ENCODE measurements around the gene RREB1. TPM values are rescaled to one million over a fixed set of nuclear protein-coding genes. Genes with fewer than 3 reads are reported as not detected.

The RREB1 gene
- total RNA-seq, 2 experiments from 2014 or later: 18.7 to 19.7 TPM

DNA sequence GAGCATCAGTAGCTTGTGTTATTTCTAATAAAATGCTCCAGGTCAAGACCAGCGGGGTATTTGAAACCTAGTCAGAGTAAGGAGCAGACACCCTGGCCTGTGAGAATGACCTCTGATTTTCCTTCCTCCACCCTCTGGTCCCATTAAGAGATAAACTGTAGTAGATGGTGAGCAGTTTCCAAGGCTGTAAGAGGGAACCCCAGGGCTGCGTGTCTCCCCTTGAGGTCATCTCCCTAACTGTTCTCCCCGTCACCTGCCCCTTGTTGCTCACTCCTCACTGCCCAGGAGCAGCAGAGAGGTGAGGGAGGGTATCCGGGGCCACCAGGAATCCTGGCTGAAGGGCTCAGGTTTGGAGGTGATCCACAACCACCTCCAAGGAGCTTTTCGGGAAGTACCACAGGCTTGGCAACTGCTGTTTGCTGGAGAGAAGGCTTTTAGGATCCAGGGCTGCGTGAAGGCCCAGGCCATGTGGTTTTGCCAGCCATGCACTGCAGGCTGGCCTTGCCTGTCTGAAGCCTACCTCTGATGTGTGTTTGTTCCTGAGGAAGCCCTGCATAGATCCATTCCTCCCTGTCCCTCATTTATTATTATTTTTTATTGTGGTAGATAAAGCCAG lies 62.5 kb downstream of the RREB1 start:
- POLR2A ChIA-PET: interaction anchor here (0.7 to 1.2 kb wide), 3 partner anchors 10 to 41 kb away, joined by 3 read pairs; no protein-coding TSS in a partner anchor

DNA sequence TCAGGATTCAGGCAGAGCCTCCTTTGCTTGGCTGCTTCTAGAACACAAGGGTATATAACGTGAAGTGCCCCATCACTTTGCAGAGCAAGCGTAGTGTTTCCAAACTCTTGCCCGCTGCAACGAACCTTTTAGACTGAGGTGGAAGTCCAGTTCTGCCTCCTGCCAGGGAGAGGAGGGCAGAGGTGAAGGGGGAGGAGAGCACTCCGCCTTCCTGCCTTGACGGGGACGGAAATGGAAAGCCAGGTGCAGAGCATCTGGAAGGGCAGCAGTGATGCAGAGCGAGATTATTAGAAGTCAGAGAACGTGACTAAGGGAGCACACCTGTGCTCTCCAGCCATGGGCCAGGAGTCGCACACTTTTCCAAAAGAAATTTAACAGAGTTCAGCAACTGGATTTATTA lies 63.4 kb downstream of the RREB1 start:
- intact Hi-C loops (cut with micrococcal nuclease): no loop called here

More for the DNA sequence above, 62.5 kb downstream of the RREB1 start:
- no peak for ATAC-seq
- H3K27ac Mint-ChIP-seq: no peak overlapping the region
- peaks cover 44% of the 10 kb centered on the region for H3K4me1 Mint-ChIP-seq (ENCODE audit: low read depth)
- TF ChIP-seq, protein P1, sequence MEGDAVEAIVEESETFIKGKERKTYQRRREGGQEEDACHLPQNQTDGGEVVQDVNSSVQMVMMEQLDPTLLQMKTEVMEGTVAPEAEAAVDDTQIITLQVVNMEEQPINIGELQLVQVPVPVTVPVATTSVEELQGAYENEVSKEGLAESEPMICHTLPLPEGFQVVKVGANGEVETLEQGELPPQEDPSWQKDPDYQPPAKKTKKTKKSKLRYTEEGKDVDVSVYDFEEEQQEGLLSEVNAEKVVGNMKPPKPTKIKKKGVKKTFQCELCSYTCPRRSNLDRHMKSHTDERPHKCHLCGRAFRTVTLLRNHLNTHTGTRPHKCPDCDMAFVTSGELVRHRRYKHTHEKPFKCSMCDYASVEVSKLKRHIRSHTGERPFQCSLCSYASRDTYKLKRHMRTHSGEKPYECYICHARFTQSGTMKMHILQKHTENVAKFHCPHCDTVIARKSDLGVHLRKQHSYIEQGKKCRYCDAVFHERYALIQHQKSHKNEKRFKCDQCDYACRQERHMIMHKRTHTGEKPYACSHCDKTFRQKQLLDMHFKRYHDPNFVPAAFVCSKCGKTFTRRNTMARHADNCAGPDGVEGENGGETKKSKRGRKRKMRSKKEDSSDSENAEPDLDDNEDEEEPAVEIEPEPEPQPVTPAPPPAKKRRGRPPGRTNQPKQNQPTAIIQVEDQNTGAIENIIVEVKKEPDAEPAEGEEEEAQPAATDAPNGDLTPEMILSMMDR (IDR thresholded peaks at IDR 0.05): no peak
- CTCF ChIA-PET: interaction anchor here (1.1 to 1.7 kb wide), 3 partner anchors 12 to 68 kb away, joined by 3 to 4 read pairs (median 3); no protein-coding TSS in a partner anchor
- H3K36me3 Mint-ChIP-seq (ENCODE audit: low read depth): peaks cover 2% of the 10 kb centered on the region
- H3K9me3 Mint-ChIP-seq: no peaks in the 10 kb centered on the region
- H3K4me3 Mint-ChIP-seq: no peak overlapping the region
- no peaks in the 10 kb centered on the region for H3K27me3 Mint-ChIP-seq
- intact Hi-C loops (cut with micrococcal nuclease): no loop called here
- no peak for DNase-seq

DNA sequence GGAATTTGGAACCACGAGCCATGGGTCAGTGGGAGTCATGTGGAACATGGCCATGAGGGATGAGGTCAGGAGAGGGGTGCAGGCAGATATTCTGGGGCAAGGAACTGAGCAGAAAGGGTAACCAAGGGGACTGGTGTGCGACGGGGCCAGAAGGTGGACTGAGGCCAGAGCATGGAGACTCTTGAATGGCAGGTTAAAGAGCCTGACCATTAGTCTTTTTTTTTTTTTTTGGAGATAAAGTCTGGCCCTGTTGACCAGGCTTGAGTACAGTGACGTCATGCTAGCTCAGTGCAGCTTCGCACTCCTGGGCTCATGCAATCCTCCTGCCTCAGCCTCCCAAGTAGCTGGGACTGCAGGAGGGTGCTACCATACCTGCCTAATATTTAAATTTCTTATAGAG lies 64.0 kb downstream of the RREB1 start:
- no peaks in the 10 kb centered on the region for H3K9me3 Mint-ChIP-seq
- intact Hi-C loops (cut with micrococcal nuclease): no loop called here
- ChIA-PET POLR2A (no interaction called here), CTCF (no interaction called here)
- TF ChIP-seq, protein P1 (IDR thresholded peaks at IDR 0.05): no peak
- ATAC-seq (no peak), DNase-seq (no peak)
- H3K4me1 Mint-ChIP-seq (ENCODE audit: low read depth): peaks cover 37% of the 10 kb centered on the region
- H3K4me3 Mint-ChIP-seq: no peak overlapping the region
- no peaks in the 10 kb centered on the region for H3K27me3 Mint-ChIP-seq
- H3K36me3 Mint-ChIP-seq (ENCODE audit: low read depth): peaks cover 4% of the 10 kb centered on the region
- no peak overlapping the region for H3K27ac Mint-ChIP-seq

More for the DNA sequence above, 63.4 kb downstream of the RREB1 start:
- TF ChIP-seq, protein P1 (IDR thresholded peaks at IDR 0.05): no peak
- ChIA-PET CTCF (no interaction called here), POLR2A (no interaction called here)
- Mint-ChIP-seq H3K36me3 (ENCODE audit: low read depth) (no peaks in the 10 kb centered on the region), H3K4me3 (no peak overlapping the region), H3K4me1 (ENCODE audit: low read depth) (peaks cover 42% of the 10 kb centered on the region), H3K9me3 (no peaks in the 10 kb centered on the region), H3K27me3 (no peaks in the 10 kb centered on the region), H3K27ac (no peak overlapping the region)
- ATAC-seq (no peak), DNase-seq (no peak)

DNA sequence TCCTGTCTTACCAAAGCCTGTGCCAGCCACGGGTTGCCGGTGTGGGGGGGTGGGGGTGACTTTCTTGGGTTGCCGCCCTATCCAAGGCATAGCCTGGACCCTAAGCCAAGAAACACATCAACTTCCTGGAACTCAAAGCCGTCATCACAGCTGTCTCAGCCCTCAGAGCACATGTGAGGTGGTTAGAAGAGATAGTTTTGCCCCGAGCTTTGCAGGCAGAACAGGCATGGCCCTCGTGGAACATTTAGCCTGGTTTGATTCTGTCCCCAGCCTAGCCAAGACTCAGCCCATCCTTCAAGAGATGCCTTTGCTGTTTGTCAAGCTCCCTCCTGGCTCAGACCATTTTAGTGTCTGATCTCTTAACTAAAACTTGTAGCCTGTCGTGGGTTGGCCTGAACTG lies 64.9 kb downstream of the RREB1 start:
- DNase-seq: no peak
- Mint-ChIP-seq H3K4me3 (no peak overlapping the region), H3K36me3 (ENCODE audit: low read depth) (peaks cover 11% of the 10 kb centered on the region), H3K27ac (no peak overlapping the region), H3K9me3 (no peaks in the 10 kb centered on the region), H3K27me3 (no peaks in the 10 kb centered on the region), H3K4me1 (ENCODE audit: low read depth) (peaks cover 35% of the 10 kb centered on the region)
- no peak for ATAC-seq
- TF ChIP-seq, protein P1 (IDR thresholded peaks at IDR 0.05): no peak
- ChIA-PET POLR2A (no interaction called here), CTCF (no interaction called here)
- intact Hi-C loops (cut with micrococcal nuclease): no loop called here

DNA sequence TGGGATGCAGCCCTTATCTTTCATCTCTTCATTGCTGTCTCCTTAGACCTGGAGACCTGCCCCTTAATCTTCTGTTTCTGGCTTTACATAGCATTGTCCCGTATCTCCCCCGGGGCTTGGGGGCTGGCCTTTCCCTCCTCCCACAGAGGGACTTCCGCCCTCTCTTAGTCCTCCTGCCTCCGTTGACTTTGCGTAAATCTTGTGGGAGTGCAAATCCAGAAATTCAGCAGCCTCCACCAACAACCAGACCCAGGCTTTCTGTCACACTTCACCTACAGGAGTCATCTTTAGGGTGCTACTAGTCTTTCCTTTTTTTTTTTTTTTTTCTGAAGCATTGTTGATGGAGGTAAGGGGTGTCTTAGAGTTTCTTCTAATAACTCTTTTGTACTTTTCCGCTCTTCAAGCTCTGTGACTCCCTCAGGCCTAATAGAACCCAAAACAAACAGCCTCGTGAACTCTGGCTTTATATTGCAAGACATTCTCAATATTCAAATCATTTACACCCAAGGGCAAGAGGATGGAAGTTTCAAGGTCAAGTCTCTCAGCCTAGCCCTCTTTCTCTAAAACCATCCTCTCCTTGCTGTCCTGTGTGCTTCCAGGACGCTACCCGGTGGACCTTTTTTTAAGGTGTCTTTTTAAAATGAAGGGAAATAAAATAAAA lies 66.2 kb downstream of the RREB1 start:
- Mint-ChIP-seq H3K9me3 (no peaks in the 10 kb centered on the region), H3K36me3 (ENCODE audit: low read depth) (peaks cover 18% of the 10 kb centered on the region), H3K27me3 (no peaks in the 10 kb centered on the region), H3K4me1 (ENCODE audit: low read depth) (peaks cover 29% of the 10 kb centered on the region), H3K27ac (peak overlapping the region; percentile 9), H3K4me3 (no peak overlapping the region)
- ATAC-seq (no peak), DNase-seq (no peak)
- TF ChIP-seq, protein P1 (IDR thresholded peaks at IDR 0.05): no peak
- POLR2A ChIA-PET: interaction anchor here (0.6 to 0.7 kb wide), 2 partner anchors 36 to 70 kb away, joined by 3 to 5 read pairs; no protein-coding TSS in a partner anchor
- CTCF ChIA-PET: no interaction called here
- intact Hi-C loops (cut with micrococcal nuclease): no loop called here
